Parathyroid adenoma (tissue), 2 donors: Measurements from ENCODE around the gene TRIM46.
"Not testable (repeated sequence)": the region's sequence is repeated elsewhere in the genome, so short reads cannot be mapped to it uniquely, and the experiment has no call there.

ENCODE experiments used
- H2AFZ ChIP-seq: fragments of 300-600 bp; sonication (generic); one replicate; pipeline ENCODE4 v1.7.0; 2017; ENCODE audit warnings: antibody characterized with exemption, mild to moderate bottlenecking
- H3K27ac ChIP-seq: fragments of 300-600 bp; sonication (generic); one replicate; pipeline ENCODE4 v1.7.0; 2017
- H3K27me3 ChIP-seq: fragments of 300-600 bp; sonication (generic); one replicate; pipeline ENCODE4 v1.7.0; 2017; ENCODE audit warnings: low read length; ENCODE audit not compliant: control insufficient read depth, insufficient read depth
- H3K36me3 ChIP-seq: fragments of 300-600 bp; sonication (generic); one replicate; pipeline ENCODE4 v1.7.0; 2017; ENCODE audit warnings: low read length; ENCODE audit not compliant: control insufficient read depth, insufficient read depth
- H3K4me1 ChIP-seq: fragments of 300-600 bp; sonication (generic); one replicate; pipeline ENCODE4 v1.7.0; 2017; ENCODE audit warnings: control low read depth
- H3K4me2 ChIP-seq: fragments of 300-600 bp; sonication (generic); one replicate; pipeline ENCODE4 v1.7.0; 2017; ENCODE audit warnings: low read length
- H3K4me3 ChIP-seq: fragments of 300-600 bp; sonication (generic); one replicate; pipeline ENCODE4 v1.7.0; 2017; ENCODE audit warnings: low read depth, low read length
- H3K79me2 ChIP-seq: fragments of 300-600 bp; sonication (generic); one replicate; pipeline ENCODE4 v1.7.0; 2017; ENCODE audit warnings: control low read depth
- H3K9ac ChIP-seq: fragments of 300-600 bp; sonication (generic); one replicate; pipeline ENCODE4 v1.7.0; 2017; ENCODE audit warnings: mild to moderate bottlenecking
- H3K9me3 ChIP-seq: fragments of 300-600 bp; sonication (generic); one replicate; pipeline ENCODE4 v1.7.0; 2017; ENCODE audit warnings: low read length; ENCODE audit not compliant: control insufficient read depth
- TF ChIP-seq, protein P1 (sequence below): fragments of 300-600 bp; sonication (generic); IDR thresholded peaks from one replicate; pipeline ENCODE4 v1.7.0; 2017; ENCODE audit warnings: antibody characterized with exemption, mild to moderate bottlenecking
- donor health status: primary hyperparathyroidism.

Gene TRIM46

GRCh38 chr1:155219592-155220031 is 46.0 kb downstream of the TRIM46 start:
- Histone ChIP-seq H3K27me3 (no peaks in the 10 kb centered on the region), H3K36me3 (no peaks in the 10 kb centered on the region), H3K27ac (no peak overlapping the region), H3K4me3 (no peak overlapping the region), H3K9ac (no peak overlapping the region), H3K9me3 (no peaks in the 10 kb centered on the region), H2AFZ (peak overlapping the region; percentile 59), H3K4me1 (peaks cover 3% of the 10 kb centered on the region), H3K4me2 (peak overlapping the region; percentile 40), H3K79me2 (no peaks in the 10 kb centered on the region)
- TF ChIP-seq, protein P1, sequence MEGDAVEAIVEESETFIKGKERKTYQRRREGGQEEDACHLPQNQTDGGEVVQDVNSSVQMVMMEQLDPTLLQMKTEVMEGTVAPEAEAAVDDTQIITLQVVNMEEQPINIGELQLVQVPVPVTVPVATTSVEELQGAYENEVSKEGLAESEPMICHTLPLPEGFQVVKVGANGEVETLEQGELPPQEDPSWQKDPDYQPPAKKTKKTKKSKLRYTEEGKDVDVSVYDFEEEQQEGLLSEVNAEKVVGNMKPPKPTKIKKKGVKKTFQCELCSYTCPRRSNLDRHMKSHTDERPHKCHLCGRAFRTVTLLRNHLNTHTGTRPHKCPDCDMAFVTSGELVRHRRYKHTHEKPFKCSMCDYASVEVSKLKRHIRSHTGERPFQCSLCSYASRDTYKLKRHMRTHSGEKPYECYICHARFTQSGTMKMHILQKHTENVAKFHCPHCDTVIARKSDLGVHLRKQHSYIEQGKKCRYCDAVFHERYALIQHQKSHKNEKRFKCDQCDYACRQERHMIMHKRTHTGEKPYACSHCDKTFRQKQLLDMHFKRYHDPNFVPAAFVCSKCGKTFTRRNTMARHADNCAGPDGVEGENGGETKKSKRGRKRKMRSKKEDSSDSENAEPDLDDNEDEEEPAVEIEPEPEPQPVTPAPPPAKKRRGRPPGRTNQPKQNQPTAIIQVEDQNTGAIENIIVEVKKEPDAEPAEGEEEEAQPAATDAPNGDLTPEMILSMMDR, result no peak

GRCh38 chr1:155220211-155220965 is 46.7 kb downstream of the TRIM46 start:
- H3K4me2 ChIP-seq, H3K27me3 ChIP-seq, H3K36me3 ChIP-seq, H2AFZ ChIP-seq, H3K9ac ChIP-seq, H3K79me2 ChIP-seq, H3K4me1 ChIP-seq, H3K4me3 ChIP-seq, H3K27ac ChIP-seq, H3K9me3 ChIP-seq: not testable (repeated sequence)

DNA sequence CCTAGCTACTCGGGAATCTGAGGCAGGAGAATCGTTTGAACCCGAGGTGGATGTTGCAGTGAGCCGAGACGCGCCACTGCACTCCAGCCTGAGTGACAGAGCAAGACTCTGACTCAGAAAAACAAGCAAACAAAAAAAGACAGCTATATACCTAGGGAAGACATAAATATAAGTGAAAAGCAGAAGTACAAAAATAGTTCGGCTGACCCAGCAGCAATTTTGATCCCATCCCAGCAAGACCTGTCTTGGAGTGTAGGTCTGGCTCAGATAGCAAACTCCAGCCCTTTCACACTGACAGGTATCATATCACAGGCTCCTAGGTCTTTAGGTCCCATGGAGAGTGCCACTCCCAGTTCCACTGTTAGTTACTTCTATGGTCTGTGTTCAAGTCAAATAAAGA is 49.4 kb downstream of the TRIM46 start:
- H3K4me3 ChIP-seq, result no peak overlapping the region
- H3K4me1 ChIP-seq, result peaks cover 10% of the 10 kb centered on the region
- H3K9me3 ChIP-seq, result no peaks in the 10 kb centered on the region
- H3K4me2 ChIP-seq, result peak overlapping the region; percentile 34
- no peak overlapping the region for H3K9ac ChIP-seq
- TF ChIP-seq, protein P1, result no peak
- no peaks in the 10 kb centered on the region for H3K36me3 ChIP-seq
- H3K27ac ChIP-seq, result no peak overlapping the region
- H3K79me2 ChIP-seq, result no peaks in the 10 kb centered on the region
- no peaks in the 10 kb centered on the region for H3K27me3 ChIP-seq
- H2AFZ ChIP-seq, result no peak overlapping the region

DNA sequence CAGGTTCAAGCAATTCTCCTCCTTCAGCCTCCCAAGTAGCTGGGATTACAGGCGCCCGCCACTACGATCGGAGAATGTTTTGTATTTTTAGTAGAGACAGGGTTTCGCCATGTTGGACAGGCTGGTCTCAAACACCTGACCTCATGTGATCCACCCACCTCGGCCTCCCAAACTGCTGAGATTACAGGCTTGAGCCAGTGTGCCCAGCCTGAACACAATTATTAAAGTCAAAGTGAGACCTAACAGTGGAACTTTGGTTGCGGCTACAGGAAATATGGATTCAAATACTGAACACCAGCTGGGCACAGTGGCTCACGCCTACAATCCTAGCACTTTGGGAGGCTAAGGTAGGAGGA is 51.7 kb downstream of the TRIM46 start:
- not testable (repeated sequence) for H3K27me3 ChIP-seq, H2AFZ ChIP-seq, H3K36me3 ChIP-seq, H3K79me2 ChIP-seq, H3K9ac ChIP-seq, H3K9me3 ChIP-seq
- peak overlapping the region; percentile 99 for H3K4me2 ChIP-seq
- peak overlapping the region; percentile 89 for H3K27ac ChIP-seq
- H3K4me3 ChIP-seq, result peak overlapping the region; percentile 25
- H3K4me1 ChIP-seq, result peaks cover 10% of the 10 kb centered on the region

DNA sequence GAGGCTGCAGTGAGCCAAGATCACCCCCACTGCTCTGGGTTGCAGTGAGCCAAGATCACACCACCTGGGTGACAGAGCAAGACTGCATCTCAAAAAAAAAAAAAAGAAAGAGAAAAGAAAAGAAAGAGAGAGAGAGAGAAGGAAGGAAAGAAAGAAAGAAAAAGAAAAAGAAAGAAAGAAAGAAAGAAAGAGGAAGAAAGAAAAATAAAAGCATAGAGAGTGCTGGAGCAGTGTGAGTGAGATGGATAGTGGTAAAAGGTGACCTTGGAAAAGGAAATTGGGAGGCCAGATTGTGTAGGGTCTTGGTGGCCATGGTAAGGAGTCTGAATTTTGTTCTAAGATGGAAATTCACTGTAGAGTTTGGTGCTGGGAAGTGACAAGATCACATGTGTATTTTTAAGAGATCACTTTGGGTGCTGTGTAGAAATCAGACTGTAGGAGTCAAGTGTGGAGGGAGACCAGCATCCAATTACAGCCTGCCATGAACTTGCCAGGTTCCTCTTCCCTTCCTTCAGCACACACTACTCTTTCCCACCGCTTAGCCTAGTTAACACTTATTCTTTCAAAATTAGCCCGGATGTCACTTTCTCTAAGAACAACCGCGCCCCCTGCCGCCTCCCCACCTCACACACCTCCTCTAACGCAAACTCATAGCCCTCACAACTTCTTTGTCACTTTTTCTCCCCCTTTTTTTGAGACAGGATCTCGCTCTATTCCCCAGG is 52.7 kb downstream of the TRIM46 start:
- no peaks in the 10 kb centered on the region for H3K79me2 ChIP-seq
- peak overlapping the region; percentile 98 for H3K4me3 ChIP-seq
- no peaks in the 10 kb centered on the region for H3K36me3 ChIP-seq
- H3K27ac ChIP-seq, result peak overlapping the region; percentile 89
- H2AFZ ChIP-seq, result peak overlapping the region; percentile 74
- peaks cover 13% of the 10 kb centered on the region for H3K4me1 ChIP-seq
- H3K27me3 ChIP-seq, result no peaks in the 10 kb centered on the region
- no peak overlapping the region for H3K9ac ChIP-seq
- TF ChIP-seq, protein P1, result peak; percentile 41
- H3K9me3 ChIP-seq, result no peaks in the 10 kb centered on the region
- peak overlapping the region; percentile 99 for H3K4me2 ChIP-seq
